ENCODE data around the gene LRPPRC. TPM values are rescaled to one million over a fixed set of nuclear protein-coding genes. Genes with fewer than 3 reads are reported as not detected.

The LRPPRC gene
- polyA plus RNA-seq, 1 experiment, result 24.9 TPM

DNA sequence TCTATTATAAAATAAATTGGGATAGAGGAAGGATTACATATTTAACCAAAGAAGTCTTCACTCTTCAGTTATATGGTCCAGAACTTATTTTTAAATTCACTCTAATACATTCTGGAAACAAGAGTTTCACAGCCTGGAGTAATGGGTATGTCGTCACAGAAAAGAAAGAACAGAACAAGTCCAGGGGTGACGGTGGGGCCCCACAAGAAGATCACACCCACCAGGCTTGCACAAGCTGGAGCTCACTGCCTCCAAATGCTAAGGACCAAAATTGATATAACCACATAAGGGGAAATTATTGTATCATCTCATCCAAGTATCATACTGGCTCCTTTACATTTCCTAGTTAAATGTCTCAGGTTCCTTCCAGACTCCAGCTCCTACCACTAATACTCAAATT lies 11.3 kb downstream of the LRPPRC start:
- ChIA-PET CTCF (no interaction called here), POLR2A (no interaction called here)
- DNase-seq (ENCODE audit: low read depth), result no peak
- H3K36me3 ChIP-seq (ENCODE audit: control insufficient read depth, insufficient read depth, low read length), result peaks cover 1% of the 10 kb centered on the region; the same call in 1 of the 2 replicates
- TF ChIP-seq, protein P1, sequence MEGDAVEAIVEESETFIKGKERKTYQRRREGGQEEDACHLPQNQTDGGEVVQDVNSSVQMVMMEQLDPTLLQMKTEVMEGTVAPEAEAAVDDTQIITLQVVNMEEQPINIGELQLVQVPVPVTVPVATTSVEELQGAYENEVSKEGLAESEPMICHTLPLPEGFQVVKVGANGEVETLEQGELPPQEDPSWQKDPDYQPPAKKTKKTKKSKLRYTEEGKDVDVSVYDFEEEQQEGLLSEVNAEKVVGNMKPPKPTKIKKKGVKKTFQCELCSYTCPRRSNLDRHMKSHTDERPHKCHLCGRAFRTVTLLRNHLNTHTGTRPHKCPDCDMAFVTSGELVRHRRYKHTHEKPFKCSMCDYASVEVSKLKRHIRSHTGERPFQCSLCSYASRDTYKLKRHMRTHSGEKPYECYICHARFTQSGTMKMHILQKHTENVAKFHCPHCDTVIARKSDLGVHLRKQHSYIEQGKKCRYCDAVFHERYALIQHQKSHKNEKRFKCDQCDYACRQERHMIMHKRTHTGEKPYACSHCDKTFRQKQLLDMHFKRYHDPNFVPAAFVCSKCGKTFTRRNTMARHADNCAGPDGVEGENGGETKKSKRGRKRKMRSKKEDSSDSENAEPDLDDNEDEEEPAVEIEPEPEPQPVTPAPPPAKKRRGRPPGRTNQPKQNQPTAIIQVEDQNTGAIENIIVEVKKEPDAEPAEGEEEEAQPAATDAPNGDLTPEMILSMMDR (IDR thresholded peaks at IDR 0.05; ENCODE audit: insufficient read depth, low read depth, low read length), result no peak
- no peak overlapping the region for H3K4me3 ChIP-seq (ENCODE audit: low read depth, low read length)
- no peaks in the 10 kb centered on the region for H3K27me3 ChIP-seq (ENCODE audit: control insufficient read depth, insufficient read depth, low read length)

- Histone ChIP-seq H3K4me3 (ENCODE audit: low read depth, low read length) (no peak overlapping the region), H3K27me3 (ENCODE audit: control insufficient read depth, insufficient read depth, low read length) (no peaks in the 10 kb centered on the region), H3K36me3 (ENCODE audit: control insufficient read depth, insufficient read depth, low read length) (peaks cover 1% of the 10 kb centered on the region; the same call in 1 of the 2 replicates)
- TF ChIP-seq, protein P1 (IDR thresholded peaks at IDR 0.05; ENCODE audit: insufficient read depth, low read depth, low read length), result no peak
- no peak for DNase-seq (ENCODE audit: low read depth)
- CTCF ChIA-PET, result no interaction called here
- POLR2A ChIA-PET, result no interaction called here
Measured at GRCh38 chr2:43980902-43981301, 14.9 kb downstream of the LRPPRC start.

DNA sequence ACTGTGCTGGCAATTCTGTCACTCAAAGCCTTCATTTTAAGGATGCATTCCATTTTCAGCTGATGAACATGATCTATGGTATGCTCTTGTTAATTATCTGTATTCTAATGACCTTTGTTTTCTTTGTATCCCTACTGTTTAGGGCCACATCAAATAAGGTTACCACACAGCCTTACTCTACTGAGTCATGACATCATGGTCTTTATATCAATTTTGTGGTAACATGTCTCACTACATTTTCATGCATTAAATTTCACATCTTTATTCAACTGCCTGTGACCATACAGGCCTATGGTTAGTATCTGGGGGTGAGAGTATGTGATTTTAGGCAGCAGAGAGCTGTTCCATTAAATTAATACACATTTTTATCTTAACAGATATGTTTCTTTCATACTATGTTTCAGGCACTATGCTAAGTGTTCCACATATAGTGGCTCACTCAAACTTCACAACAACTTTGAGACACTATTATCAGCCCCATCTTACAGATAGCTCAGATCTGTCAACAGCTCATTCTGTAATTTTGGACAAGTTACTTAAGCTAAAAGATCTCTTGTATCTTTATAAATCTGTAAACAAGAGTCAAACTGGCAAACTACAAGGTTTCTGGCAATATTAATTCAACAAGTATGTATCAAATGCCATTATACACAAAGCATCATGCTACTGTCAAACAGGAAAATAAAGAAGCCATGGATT lies 18.0 kb downstream of the LRPPRC start:
- no peaks in the 10 kb centered on the region for H3K27me3 ChIP-seq (ENCODE audit: control insufficient read depth, insufficient read depth, low read length)
- H3K36me3 ChIP-seq (ENCODE audit: control insufficient read depth, insufficient read depth, low read length), result peaks cover 4% of the 10 kb centered on the region
- no peak for DNase-seq (ENCODE audit: low read depth)
- ChIA-PET CTCF (interaction anchor here (1.9 kb wide), 1 partner anchor 15 kb away, joined by 4 read pairs; no protein-coding TSS in a partner anchor), POLR2A (no interaction called here)
- TF ChIP-seq, protein P1 (IDR thresholded peaks at IDR 0.05; ENCODE audit: insufficient read depth, low read depth, low read length), result no peak
- H3K4me3 ChIP-seq (ENCODE audit: low read depth, low read length), result no peak overlapping the region

GRCh38 chr2:43960921-43961320 lies 34.9 kb downstream of the LRPPRC start:
- TF ChIP-seq, protein P1 (IDR thresholded peaks at IDR 0.05; ENCODE audit: insufficient read depth, low read depth, low read length), result no peak
- no peaks in the 10 kb centered on the region; the same call in 1 of the 2 replicates for H3K36me3 ChIP-seq (ENCODE audit: control insufficient read depth, insufficient read depth, low read length)
- CTCF ChIA-PET, result interaction anchor here (0.8 kb wide), 1 partner anchor 13 kb away, joined by 3 read pairs; no protein-coding TSS in a partner anchor
- H3K4me3 ChIP-seq (ENCODE audit: low read depth, low read length), result no peak overlapping the region
- no peak for DNase-seq (ENCODE audit: low read depth)
- POLR2A ChIA-PET, result no interaction called here
- H3K27me3 ChIP-seq (ENCODE audit: control insufficient read depth, insufficient read depth, low read length), result no peaks in the 10 kb centered on the region

- no peaks in the 10 kb centered on the region; the same call in 1 of the 2 replicates for H3K36me3 ChIP-seq (ENCODE audit: control insufficient read depth, insufficient read depth, low read length)
- H3K4me3 ChIP-seq (ENCODE audit: low read depth, low read length), result no peak overlapping the region
- CTCF ChIA-PET, result interaction anchor here (1.4 kb wide), 1 partner anchor 17 kb away, joined by 4 read pairs; no protein-coding TSS in a partner anchor
- POLR2A ChIA-PET, result interaction anchor here (0.6 kb wide), 1 partner anchor 72 kb away, joined by 12 read pairs; no protein-coding TSS in a partner anchor
- TF ChIP-seq, protein P1 (IDR thresholded peaks at IDR 0.05; ENCODE audit: insufficient read depth, low read depth, low read length), result no peak
- no peak for DNase-seq (ENCODE audit: low read depth)
- H3K27me3 ChIP-seq (ENCODE audit: control insufficient read depth, insufficient read depth, low read length), result no peaks in the 10 kb centered on the region
Measured at GRCh38 chr2:43958397-43959275, 37.2 kb downstream of the LRPPRC start.
